NCI-H748 (cell line): ENCODE data around the gene RNGTT.
"Not testable (repeated sequence)": the region's sequence is repeated elsewhere in the genome, so short reads cannot be mapped to it uniquely, and the experiment has no call there.

Experiments used
- DNase-seq: peaks from one replicate; lab custom pipeline; 2025; ENCODE audit not compliant: unreplicated experiment; lab: John Stamatoyannopoulos, UW

The RNGTT gene

DNA sequence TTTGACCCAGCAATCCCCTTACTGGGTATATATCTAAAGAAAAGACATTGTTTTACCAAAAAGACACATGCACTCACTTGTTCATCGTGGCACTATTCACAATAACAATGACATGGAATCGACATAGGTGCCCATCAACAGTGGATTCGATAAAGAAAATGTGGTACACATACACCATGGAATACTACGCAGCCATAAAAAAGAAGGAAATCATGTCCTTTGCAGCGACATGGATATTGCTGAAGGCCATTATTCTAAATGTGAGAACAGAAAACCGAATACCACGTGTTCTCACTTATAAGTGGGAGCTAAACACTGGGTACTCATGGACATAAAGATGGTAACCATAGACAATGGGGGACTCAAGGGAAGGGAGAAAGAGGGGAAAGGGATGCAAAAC lies 222.3 kb downstream of the RNGTT start:
- DNase-seq, result no peak

DNA sequence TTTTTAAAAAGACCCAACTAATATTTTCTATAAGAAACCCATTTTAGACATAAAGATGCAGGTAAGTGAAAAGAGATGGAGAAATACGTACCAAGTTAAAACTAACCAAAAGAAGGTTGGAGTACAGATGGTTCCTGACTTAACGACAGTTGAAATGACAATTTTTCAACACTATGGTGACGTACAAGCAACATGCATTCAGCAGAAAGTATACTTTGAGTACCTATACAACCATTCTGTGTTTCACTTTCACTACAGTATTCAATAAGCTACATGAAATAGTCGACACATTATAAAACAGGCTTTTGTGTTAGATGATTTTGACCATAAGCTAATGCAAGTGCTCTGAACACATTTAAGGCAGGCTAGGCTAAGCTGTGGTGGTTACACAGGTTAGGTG lies 228.9 kb downstream of the RNGTT start:
- no peak for DNase-seq

DNA sequence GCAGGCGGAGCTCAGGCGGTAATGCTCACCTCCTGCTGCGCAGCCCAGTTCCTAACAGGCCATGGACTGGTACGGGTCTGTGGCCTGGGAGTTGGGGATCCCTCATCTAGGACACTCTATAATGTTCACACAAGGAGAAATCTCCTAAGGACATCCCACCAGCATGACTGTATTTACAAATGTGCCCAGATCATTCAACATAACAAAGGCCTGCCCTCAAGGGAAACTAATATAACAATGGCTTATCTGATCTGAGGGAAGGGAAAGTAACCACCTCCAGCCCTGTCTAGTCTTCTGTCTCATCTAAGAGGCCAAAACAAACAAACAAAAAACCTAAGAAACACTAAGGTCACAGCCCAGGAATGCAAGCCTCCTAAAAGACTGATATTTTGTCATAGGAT lies 232.8 kb downstream of the RNGTT start:
- DNase-seq, result no peak

DNA sequence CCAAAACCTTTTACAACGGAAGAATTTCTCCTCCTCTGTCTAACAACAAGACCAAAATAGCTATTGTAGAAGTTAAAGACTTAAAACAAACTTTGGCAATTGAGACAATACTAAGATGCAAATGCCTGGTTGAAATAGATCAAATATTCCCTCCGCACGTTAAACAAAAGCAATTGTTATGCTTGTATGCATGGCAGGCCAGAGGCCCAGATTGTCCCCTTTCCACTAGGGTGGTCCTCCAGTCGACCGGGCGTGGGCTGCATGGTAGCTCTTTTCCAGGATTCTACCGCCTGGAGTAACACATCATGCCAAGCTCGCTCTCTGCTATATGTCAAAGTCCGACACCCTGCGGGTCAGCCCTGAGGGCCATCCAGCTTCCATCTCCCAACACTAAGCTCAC lies 234.7 kb downstream of the RNGTT start:
- DNase-seq, result no peak

DNA sequence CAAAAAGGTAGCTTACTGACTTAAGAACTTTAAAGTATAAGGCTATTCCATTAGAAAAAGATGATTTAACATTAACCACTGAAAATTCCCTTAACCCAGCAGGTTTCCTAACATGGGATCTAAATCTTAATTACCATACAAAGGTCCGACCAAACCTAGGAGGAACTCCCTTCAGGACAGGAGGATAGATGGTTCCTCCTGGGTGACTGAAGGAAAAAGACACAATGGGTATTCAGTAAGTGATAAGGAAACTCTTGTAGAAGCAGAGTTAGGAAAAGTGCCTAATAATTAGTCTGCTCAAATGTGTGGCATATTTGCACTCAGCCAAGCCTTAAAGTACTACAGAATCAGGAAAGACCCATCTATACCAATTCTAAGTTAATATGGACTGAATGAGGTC lies 237.0 kb downstream of the RNGTT start:
- not testable (repeated sequence) for DNase-seq

DNA sequence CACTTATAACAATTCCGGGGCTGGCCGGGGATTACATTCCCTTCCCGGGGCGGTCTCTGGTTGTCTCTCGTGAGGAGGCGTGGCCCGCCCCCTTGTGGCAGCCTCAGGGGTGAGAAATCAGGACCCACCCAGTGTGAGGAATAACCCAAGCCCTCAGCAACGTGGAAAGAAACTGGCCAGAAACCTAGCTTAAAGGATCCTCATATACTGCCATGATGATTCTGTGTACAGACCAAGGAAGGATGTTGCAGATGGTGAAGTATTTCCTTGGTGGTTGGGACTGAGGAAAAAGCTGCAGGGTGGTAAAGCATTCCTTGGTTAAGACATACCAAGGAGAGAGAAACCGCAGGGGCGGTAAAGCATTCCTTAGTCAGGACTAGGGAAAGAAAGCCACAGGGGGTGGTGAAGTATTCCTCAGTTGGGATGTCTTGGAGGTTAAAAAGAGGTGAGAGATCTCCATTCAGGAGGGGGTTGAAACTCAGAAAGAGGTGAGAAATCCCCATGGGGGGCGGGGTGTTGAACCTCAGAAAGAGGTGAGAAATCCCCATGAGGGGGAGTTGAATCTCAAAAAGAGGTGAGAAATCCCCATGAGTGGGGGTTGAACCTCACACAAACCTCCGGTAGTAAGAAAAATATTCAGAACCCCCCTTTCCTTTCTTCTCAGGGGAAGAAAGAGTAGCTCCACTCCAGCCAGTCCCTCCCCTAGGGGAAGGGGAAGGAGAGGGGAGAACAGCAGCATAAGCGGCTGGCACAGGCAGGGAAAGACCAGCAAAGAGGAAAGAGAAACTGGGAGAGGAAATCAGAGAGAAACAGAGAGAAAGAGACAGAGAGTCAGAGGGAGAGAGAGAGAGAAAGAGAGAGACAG lies 238.1 kb downstream of the RNGTT start:
- DNase-seq, result peak; percentile 51

DNA sequence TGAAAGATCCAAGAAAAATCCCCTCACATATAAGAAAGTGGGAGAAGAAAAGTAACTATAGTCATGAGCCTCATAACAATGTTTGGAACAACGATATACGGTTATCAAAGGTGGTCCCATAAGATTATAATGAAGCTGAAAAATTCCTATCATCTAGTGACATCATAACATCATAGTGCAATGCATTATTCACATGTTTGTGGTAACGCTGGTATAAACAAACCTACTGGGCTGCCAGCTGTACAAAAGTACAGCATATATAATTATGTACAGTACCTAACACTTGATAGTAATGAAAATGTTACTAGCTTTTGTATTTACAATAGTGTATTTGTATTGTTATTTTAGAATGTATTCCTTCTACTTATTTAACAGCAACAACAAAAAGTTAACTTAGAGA lies 240.7 kb downstream of the RNGTT start:
- no peak for DNase-seq

DNA sequence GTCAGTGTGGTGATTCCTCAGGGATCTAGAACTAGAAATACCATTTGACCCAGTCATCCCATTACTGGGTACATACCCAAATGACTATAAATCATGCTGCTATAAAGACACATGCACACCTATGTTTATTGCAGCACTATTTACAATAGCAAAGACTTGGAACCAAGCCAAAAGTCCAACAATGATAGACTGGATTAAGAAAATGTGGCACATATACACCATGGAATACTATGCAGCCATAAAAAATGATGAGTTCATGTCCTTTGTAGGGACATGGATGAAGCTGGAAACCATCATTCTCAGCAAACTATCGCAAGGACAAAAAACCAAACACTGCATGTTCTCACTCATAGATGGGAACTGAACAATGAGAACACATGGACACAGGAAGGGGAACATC lies 247.0 kb downstream of the RNGTT start:
- not testable (repeated sequence) for DNase-seq

DNA sequence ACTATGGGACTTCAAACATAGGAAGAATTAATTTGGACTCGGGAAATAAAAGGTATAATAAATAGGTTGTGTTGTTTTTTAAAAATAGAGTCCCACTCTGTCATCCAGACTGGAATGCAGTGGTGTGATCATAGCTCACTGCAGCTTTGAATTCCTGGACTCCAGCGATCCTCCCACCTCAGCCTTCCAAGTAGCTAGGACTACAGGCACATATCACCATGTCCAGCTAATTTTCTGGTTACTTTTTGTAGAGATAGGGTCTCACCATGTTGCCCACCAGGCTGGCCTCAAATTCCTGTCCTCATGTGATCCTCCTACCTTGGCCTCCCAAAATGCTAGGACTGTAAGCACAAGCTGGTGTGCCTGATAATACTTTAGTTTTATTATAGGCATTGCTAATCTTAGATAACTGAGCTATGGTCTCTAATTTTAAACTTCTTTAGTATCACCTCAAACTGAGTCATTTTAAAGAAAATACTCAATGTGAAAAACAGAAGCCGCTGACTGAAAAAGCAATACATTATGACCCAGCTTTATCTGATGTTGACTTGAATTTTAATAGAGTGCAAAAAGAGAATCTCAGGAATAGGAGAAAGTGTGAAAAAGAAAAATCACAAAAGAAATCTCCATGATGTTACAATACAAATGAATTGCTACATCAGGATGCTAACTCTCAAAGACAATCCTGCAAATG lies 251.0 kb downstream of the RNGTT start:
- DNase-seq, result no peak

DNA sequence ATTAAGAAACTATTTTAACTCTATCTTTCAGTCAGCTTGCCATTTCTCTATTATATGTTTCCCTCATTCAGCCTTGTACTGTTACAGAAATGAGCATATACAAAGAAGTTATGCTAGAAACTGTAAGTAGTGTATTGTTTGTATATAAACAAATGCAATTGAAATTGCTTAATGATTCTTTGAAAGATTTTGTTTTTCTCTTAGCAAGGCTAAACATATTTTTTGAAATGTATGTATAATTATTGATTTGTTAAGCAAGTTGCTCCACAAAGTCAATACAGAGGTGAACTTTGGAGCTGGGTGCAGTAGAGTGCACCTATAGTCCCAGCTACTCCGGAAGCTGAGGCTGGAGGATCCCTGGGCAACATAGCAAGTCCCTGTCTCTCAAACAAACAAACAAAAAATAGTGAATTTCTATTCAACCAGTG lies 253.6 kb downstream of the RNGTT start:
- no peak for DNase-seq

DNA sequence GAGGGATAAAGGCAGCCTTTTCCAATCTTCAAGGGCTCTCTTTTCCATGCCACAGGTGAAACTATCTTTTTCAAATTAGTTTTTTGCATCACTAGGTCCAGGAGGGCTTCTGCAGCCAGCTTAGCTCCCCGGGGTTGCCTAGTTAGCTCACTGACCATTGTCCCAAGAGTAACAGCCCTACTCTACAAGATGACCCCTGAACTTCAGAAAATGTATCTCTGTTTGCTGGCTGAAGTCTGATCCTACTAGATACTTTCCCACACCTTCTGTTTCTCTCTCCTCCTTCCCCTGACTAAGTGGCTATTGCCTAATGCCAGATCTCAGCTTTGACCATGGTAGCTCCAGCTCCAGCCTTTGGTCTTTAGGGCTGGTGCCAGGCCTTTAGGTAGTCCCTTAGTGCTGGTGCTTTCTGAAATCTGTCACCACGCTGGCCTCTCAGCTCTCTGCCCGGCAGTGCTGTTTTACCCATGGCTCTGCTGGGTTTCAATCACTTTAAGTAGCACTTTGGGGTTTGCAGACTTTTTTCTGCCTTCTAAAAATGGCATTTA lies 255.1 kb downstream of the RNGTT start:
- no peak for DNase-seq

DNA sequence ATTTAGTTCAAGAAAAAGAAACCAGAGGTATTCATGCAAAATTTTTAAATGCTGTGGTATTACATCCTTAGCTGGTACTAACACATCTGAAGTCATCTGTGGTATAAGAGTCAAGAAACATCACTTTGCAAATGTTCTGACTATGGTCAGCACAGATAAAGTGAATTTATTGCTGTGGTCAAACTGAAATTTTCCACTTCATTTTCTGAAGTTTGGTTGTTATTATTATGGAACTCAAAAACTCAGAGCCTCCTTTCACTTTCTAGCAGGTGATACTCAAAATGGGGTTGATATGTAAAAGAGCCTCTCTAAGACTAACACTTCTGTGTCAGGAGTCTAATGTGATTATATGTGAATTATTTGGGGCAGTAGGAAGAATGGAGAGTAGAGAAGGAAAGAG lies 257.8 kb downstream of the RNGTT start:
- DNase-seq, result no peak

DNA sequence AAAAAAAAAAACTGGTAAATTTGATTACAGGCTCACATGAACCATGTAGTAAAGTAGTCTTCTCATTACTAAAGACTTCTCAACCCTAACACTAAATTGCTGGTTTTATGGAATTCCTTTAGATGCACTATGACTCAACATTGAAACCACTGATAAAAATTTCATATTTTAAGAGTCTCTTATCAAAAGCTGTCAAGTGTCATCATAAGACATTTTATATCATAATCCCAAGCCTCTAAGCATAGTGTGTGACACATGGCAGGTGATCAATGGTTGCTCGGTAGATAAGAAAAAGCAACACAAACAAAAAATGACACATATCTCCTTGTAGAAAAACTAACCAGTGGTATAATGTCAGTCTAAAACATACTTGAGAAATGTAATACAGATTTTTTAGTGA lies 258.4 kb downstream of the RNGTT start:
- DNase-seq, result no peak

DNA sequence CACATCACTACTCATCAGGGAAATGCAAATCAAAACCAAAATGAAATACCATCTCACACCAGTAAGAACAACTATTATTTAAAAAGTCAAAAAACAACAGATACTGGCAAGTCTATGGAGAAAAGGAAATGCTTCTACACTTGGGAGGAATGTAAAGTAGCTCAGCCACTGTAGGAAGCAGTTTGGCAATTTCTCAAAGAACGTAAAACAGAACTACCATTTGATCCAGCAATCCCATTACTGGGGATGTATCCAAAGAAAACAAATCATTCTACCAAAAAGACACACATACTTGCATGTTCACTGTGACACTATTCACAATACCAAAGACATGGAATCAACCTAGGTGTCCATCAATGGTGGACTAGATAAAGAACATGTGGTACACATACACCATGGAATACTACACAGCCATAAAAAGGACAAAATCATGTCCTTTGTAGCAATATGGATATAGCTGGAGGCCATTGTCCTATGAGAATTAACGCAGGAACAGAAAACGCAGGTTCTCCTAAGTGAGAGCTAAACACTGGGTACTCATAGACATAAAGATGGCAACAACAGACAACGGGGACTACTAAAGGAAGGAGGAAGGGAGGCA lies 260.4 kb downstream of the RNGTT start:
- DNase-seq, result no peak

DNA sequence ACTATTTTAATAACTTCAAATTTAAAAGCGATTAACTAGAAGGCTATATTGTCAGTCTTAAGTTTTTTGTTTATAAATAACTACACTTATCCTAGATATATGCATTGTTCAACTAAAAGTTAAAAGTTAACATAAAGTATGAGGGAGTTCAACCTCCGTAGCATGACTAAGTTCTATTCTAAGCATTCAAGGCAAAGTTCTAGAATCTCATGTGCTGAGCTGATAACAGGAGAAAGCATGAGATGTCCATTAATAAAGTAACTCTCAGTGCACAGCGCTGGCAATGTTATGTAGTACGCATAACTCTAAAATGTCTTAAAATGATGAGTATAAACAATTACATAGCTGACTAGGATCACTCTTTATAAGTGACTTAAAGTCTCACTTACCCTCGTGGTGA lies 264.8 kb downstream of the RNGTT start:
- no peak for DNase-seq

DNA sequence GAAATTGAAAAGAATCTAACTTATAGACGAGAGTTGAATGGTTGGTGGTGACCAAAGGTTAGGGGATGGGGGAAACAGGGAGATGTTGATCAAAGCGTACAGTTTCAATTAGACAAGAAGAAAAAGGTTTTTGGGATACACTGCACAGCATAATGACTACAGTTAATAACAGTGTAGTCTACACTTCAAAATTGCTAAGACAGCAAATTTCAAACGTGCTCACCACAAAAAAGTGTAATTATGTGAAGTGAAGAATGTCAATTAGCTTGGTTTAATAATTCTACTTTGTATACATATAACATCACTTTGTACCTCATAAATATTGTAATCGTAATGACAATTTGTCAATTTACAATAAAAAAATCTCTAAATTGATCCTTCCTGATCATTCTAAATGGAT lies 267.5 kb downstream of the RNGTT start:
- no peak for DNase-seq

DNA sequence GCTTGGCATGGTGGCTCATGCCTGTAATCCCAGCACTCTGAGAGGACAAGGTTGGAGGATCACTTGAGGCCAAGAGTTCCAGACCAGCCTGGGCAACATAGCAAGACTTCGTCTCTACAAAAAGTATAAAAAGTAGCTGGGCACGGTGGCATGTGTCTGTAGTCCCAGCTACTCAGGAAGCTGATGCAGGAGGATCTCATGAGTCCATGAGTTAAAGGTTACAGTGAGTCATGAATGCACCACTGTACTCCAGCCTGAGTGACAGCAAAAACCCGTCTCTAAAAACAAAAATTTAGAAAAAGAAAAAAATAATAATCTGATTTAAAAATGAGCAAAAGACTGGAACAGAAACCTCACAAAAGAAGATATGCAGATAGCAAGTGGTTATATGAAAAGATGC lies 279.7 kb downstream of the RNGTT start:
- no peak for DNase-seq

DNA sequence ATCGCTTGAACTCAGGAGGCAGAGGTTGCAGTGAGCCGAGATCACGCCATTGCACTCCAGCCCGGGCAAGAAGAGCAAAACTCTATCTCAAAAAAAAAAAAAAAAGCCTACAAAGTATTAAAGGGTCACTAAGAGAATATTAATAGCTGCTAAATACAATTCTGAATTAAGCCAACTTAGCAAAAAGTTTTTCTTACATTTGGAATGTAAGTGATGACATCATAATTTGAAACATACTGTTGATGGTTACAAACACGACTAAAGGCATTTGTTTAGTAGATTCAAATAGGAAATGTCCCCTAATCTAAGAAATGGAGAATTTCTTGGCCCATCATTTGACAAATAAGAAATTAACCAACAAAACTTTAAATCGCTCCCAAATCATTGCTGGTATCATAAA lies 282.8 kb downstream of the RNGTT start:
- DNase-seq, result no peak

DNA sequence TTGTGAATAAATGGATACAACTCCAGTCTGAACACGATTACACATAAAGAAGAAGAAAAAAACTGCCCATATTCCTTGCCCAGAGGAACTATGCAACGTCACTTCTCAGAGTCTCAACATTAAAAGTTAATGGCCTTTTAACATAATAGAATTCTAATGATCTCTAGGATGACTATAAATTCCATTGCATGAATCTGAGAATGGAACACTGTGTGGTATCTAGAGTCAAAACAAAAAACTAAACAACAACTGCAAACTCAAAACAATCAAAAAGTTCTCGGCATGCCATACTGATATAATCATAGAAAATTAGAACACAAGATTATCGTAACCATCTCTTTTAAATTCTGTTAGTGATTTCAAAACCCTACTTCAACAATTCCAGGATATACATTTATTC lies 283.6 kb downstream of the RNGTT start:
- DNase-seq, result no peak

DNA sequence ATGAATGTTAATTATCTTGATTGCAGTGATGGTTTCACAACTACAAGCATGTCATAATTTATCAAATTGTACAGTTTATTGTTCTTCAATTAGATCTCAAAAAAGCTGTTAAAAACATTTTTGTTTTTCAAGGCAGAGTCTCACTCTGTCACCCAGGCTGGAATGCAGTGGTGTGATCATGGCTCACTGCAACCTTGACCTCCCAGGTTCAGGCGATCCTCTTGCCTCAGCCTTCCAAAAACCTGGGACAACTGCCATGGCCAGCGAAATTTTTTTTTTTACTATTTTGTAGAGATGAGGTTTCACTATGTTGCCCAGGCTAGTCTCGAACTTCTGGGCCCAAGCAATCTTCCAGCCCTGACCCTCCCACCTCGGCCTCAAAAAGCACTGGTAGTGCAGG lies 286.1 kb downstream of the RNGTT start:
- no peak for DNase-seq

DNA sequence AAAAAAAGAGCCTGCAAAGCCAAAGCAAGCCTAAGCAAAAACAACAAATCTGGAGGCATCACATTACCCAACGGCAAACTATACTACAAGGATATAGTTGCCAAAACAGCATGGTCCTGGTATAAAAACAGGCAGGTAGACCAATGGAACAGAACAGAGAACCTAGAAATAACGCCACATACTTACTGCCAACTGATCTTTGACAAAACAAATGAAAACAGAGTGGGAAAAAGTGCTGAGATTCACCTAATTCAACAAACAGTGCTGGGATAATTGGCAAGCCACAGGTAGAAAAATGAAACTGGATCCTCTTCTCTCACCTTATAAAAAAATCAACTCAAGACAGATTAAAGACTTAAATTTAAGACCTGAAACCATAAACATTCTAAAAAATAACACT lies 291.8 kb downstream of the RNGTT start:
- no peak for DNase-seq

DNA sequence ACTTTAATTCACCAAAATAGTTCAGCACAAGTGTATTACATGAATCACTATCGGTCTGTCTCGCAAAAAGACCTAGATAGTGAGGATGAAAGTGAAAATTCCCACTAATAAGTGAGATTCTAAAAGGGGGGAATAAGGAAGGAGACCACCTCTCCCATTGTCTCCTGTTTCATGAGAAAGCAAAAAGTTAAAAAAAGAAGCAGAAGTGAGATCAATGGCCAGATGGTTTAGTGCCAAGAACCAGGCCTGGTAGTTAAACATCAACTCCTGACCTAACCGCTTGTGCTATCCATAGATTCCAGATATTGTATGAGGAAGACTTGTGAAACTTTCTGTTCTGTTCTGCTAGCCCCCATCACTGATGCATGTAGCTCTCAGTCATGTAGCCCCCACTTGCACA lies 293.0 kb downstream of the RNGTT start:
- DNase-seq, result no peak
